Measurements from ENCODE around the gene RUVBL2.
A peak's percentile ranks its signal among the peaks of the same experiment; 100 is the strongest.
"Not testable (repeated sequence)": the region's sequence is repeated elsewhere in the genome, so short reads cannot be mapped to it uniquely, and the experiment has no call there.

RUVBL2 gene

GRCh38 chr19:49016067-49016839, 22.6 kb downstream of the RUVBL2 start:
- no peak overlapping the region for H3K4me3 ChIP-seq (ENCODE audit: low read length in 2 of 2)
- peaks cover 23 to 32% of the 10 kb centered on the region in 2 donors for H3K36me3 ChIP-seq (ENCODE audit: control insufficient read depth in 2 of 2, insufficient read depth in 2 of 2, low read length in 2 of 2)
- H3K4me1 ChIP-seq (ENCODE audit: control insufficient read depth in 2 of 2, insufficient read depth in 2 of 2, low read length in 2 of 2) = peaks cover 9 to 17% of the 10 kb centered on the region in 2 donors
- no peaks in the 10 kb centered on the region for H3K9me3 ChIP-seq (ENCODE audit: control insufficient read depth in 2 of 2, low read length in 2 of 2)
- no peak overlapping the region for H3K9ac ChIP-seq (ENCODE audit: low read depth in 1 of 2, low read length in 2 of 2)
- no peak overlapping the region for H3K27ac ChIP-seq (ENCODE audit: low read depth in 2 of 2, low read length in 2 of 2)
- H3K27me3 ChIP-seq (ENCODE audit: control insufficient read depth in 2 of 2, insufficient read depth in 2 of 2, low read length in 2 of 2) = peaks cover 6 to 14% of the 10 kb centered on the region in 2 donors

- Histone ChIP-seq H3K9ac (ENCODE audit: low read depth in 1 of 2, low read length in 2 of 2) (no peak within 1 kb of the TSS), H3K4me1 (ENCODE audit: control insufficient read depth in 2 of 2, insufficient read depth in 2 of 2, low read length in 2 of 2) (peaks cover 9 to 17% of the 10 kb centered on the region in 2 donors), H3K27me3 (ENCODE audit: control insufficient read depth in 2 of 2, insufficient read depth in 2 of 2, low read length in 2 of 2) (peaks cover 6 to 18% of the 10 kb centered on the region in 2 donors), H3K9me3 (ENCODE audit: control insufficient read depth in 2 of 2, low read length in 2 of 2) (no peaks in the 10 kb centered on the region), H3K36me3 (ENCODE audit: control insufficient read depth in 2 of 2, insufficient read depth in 2 of 2, low read length in 2 of 2) (peaks cover 19 to 25% of the 10 kb centered on the region in 2 donors), H3K4me3 (ENCODE audit: low read length in 2 of 2) (peak within 1 kb of the TSS; percentile 59 to 65), H3K27ac (ENCODE audit: low read depth in 2 of 2, low read length in 2 of 2) (no peak within 1 kb of the TSS)
These were observed 23.5 kb downstream of the RUVBL2 start, which contains the start of gene LHB for GRCh38 chr19:49017041-49017665. Gene LHB, minus strand, starts transcription at chr19:49017091. Its CDS starts 10 bp downstream, at chr19:49017081.

- H3K27ac ChIP-seq (ENCODE audit: low read depth in 2 of 2, low read length in 2 of 2) = no peak overlapping the region
- peak overlapping the region; percentile 59 to 67 for H3K4me3 ChIP-seq (ENCODE audit: low read length in 2 of 2)
- H3K36me3 ChIP-seq (ENCODE audit: control insufficient read depth in 2 of 2, insufficient read depth in 2 of 2, low read length in 2 of 2) = peaks cover 17 to 24% of the 10 kb centered on the region in 2 donors
- H3K9me3 ChIP-seq (ENCODE audit: control insufficient read depth in 2 of 2, low read length in 2 of 2) = no peaks in the 10 kb centered on the region
- peak overlapping the region in 1 of 2 donors; percentile 24 for H3K9ac ChIP-seq (ENCODE audit: low read depth in 1 of 2, low read length in 2 of 2)
- H3K27me3 ChIP-seq (ENCODE audit: control insufficient read depth in 2 of 2, insufficient read depth in 2 of 2, low read length in 2 of 2) = peaks cover 6 to 18% of the 10 kb centered on the region in 2 donors
- H3K4me1 ChIP-seq (ENCODE audit: control insufficient read depth in 2 of 2, insufficient read depth in 2 of 2, low read length in 2 of 2) = peaks cover 9 to 17% of the 10 kb centered on the region in 2 donors
These were observed 24.1 kb downstream of the RUVBL2 start for GRCh38 chr19:49017666-49018351.

- H3K36me3 ChIP-seq (ENCODE audit: control insufficient read depth in 2 of 2, insufficient read depth in 2 of 2, low read length in 2 of 2) = peaks cover 17 to 24% of the 10 kb centered on the region in 2 donors
- H3K27me3 ChIP-seq (ENCODE audit: control insufficient read depth in 2 of 2, insufficient read depth in 2 of 2, low read length in 2 of 2) = peaks cover 6 to 18% of the 10 kb centered on the region in 2 donors
- H3K27ac ChIP-seq (ENCODE audit: low read depth in 2 of 2, low read length in 2 of 2); H3K9me3 ChIP-seq (ENCODE audit: control insufficient read depth in 2 of 2, low read length in 2 of 2): not testable (repeated sequence)
- H3K4me1 ChIP-seq (ENCODE audit: control insufficient read depth in 2 of 2, insufficient read depth in 2 of 2, low read length in 2 of 2) = peaks cover 9 to 17% of the 10 kb centered on the region in 2 donors
- H3K9ac ChIP-seq (ENCODE audit: low read depth in 1 of 2, low read length in 2 of 2) = peak overlapping the region in 1 of 2 donors; percentile 24
- peak overlapping the region; percentile 59 to 67 for H3K4me3 ChIP-seq (ENCODE audit: low read length in 2 of 2)
These were observed 24.9 kb downstream of the RUVBL2 start for GRCh38 chr19:49018388-49019241.

- Histone ChIP-seq H3K9me3 (ENCODE audit: control insufficient read depth in 2 of 2, low read length in 2 of 2) (no peaks in the 10 kb centered on the region), H3K4me1 (ENCODE audit: control insufficient read depth in 2 of 2, insufficient read depth in 2 of 2, low read length in 2 of 2) (peaks cover 9 to 17% of the 10 kb centered on the region in 2 donors), H3K27me3 (ENCODE audit: control insufficient read depth in 2 of 2, insufficient read depth in 2 of 2, low read length in 2 of 2) (peaks cover 6 to 18% of the 10 kb centered on the region in 2 donors), H3K9ac (ENCODE audit: low read depth in 1 of 2, low read length in 2 of 2) (peak overlapping the region in 1 of 2 donors; percentile 24), H3K4me3 (ENCODE audit: low read length in 2 of 2) (peak overlapping the region; percentile 59 to 67), H3K36me3 (ENCODE audit: control insufficient read depth in 2 of 2, insufficient read depth in 2 of 2, low read length in 2 of 2) (peaks cover 13 to 20% of the 10 kb centered on the region in 2 donors), H3K27ac (ENCODE audit: low read depth in 2 of 2, low read length in 2 of 2) (no peak overlapping the region)
These were observed 25.7 kb downstream of the RUVBL2 start for GRCh38 chr19:49019242-49019932.

GRCh38 chr19:49020342-49020741, 26.7 kb downstream of the RUVBL2 start:
- no peaks in the 10 kb centered on the region for H3K9me3 ChIP-seq (ENCODE audit: control insufficient read depth in 2 of 2, low read length in 2 of 2)
- peaks cover 9 to 17% of the 10 kb centered on the region in 2 donors for H3K4me1 ChIP-seq (ENCODE audit: control insufficient read depth in 2 of 2, insufficient read depth in 2 of 2, low read length in 2 of 2)
- H3K36me3 ChIP-seq (ENCODE audit: control insufficient read depth in 2 of 2, insufficient read depth in 2 of 2, low read length in 2 of 2) = peaks cover 9 to 10% of the 10 kb centered on the region in 2 donors
- H3K9ac ChIP-seq (ENCODE audit: low read depth in 1 of 2, low read length in 2 of 2) = no peak overlapping the region
- peaks cover 6 to 18% of the 10 kb centered on the region in 2 donors for H3K27me3 ChIP-seq (ENCODE audit: control insufficient read depth in 2 of 2, insufficient read depth in 2 of 2, low read length in 2 of 2)
- H3K4me3 ChIP-seq (ENCODE audit: low read length in 2 of 2) = no peak overlapping the region
- H3K27ac ChIP-seq (ENCODE audit: low read depth in 2 of 2, low read length in 2 of 2) = no peak overlapping the region

GRCh38 chr19:49020931-49021895, 27.5 kb downstream of the RUVBL2 start:
- Histone ChIP-seq H3K27me3 (ENCODE audit: control insufficient read depth in 2 of 2, insufficient read depth in 2 of 2, low read length in 2 of 2) (peaks cover 6 to 18% of the 10 kb centered on the region in 2 donors), H3K36me3 (ENCODE audit: control insufficient read depth in 2 of 2, insufficient read depth in 2 of 2, low read length in 2 of 2) (peaks cover 0 to 3% of the 10 kb centered on the region in 2 donors)

GRCh38 chr19:49022116-49022515, 28.4 kb downstream of the RUVBL2 start:
- H3K9ac ChIP-seq (ENCODE audit: low read depth in 1 of 2, low read length in 2 of 2) = no peak overlapping the region
- no peaks in the 10 kb centered on the region for H3K9me3 ChIP-seq (ENCODE audit: control insufficient read depth in 2 of 2, low read length in 2 of 2)
- H3K36me3 ChIP-seq (ENCODE audit: control insufficient read depth in 2 of 2, insufficient read depth in 2 of 2, low read length in 2 of 2) = no peaks in the 10 kb centered on the region
- H3K27me3 ChIP-seq (ENCODE audit: control insufficient read depth in 2 of 2, insufficient read depth in 2 of 2, low read length in 2 of 2) = peaks cover 6 to 18% of the 10 kb centered on the region in 2 donors
- H3K4me3 ChIP-seq (ENCODE audit: low read length in 2 of 2) = no peak overlapping the region
- H3K4me1 ChIP-seq (ENCODE audit: control insufficient read depth in 2 of 2, insufficient read depth in 2 of 2, low read length in 2 of 2) = peaks cover 9 to 17% of the 10 kb centered on the region in 2 donors
- no peak overlapping the region for H3K27ac ChIP-seq (ENCODE audit: low read depth in 2 of 2, low read length in 2 of 2)

More at GRCh38 chr19:49020931-49021895, 27.5 kb downstream of the RUVBL2 start:
- Histone ChIP-seq H3K4me1 (ENCODE audit: control insufficient read depth in 2 of 2, insufficient read depth in 2 of 2, low read length in 2 of 2) (peaks cover 9 to 17% of the 10 kb centered on the region in 2 donors), H3K27ac (ENCODE audit: low read depth in 2 of 2, low read length in 2 of 2) (no peak overlapping the region), H3K4me3 (ENCODE audit: low read length in 2 of 2) (no peak overlapping the region), H3K9me3 (ENCODE audit: control insufficient read depth in 2 of 2, low read length in 2 of 2) (no peaks in the 10 kb centered on the region), H3K9ac (ENCODE audit: low read depth in 1 of 2, low read length in 2 of 2) (no peak overlapping the region)

Measured in mucosa of rectum (tissue), 2 donors.